ENCODE data around the gene RSPO3. TPM values are rescaled to one million over a fixed set of nuclear protein-coding genes. Genes with fewer than 3 reads are reported as not detected.
"Not testable (repeated sequence)": the region's sequence is repeated elsewhere in the genome, so short reads cannot be mapped to it uniquely, and the experiment has no call there.

Gene RSPO3
- total RNA-seq, 4 donors from 2014 or later = 1.8 to 13.9 (median 3.4) TPM

- no peaks in the 10 kb centered on the region for H3K4me1 ChIP-seq
- H3K36me3 ChIP-seq = no peaks in the 10 kb centered on the region
- 78 to 95% methylated on average over 1 of the region's 1 CpG for WGBS, 2 donors
- H3K27ac ChIP-seq = no peak overlapping the region
- no peak overlapping the region for H3K4me3 ChIP-seq (replicated peaks in 1 of 3)
- H3K27me3 ChIP-seq = no peaks in the 10 kb centered on the region
- intact Hi-C loops (cut with DNase I) = no loop called here
- TF ChIP-seq CTCF (IDR thresholded peaks at IDR 0.05) = no peak
- no peak for TF ChIP-seq POLR2A (IDR thresholded peaks at IDR 0.05)
- no peak for DNase-seq
- no peaks in the 10 kb centered on the region for H3K9me3 ChIP-seq
Measured at GRCh38 chr6:127219869-127220268, 101.4 kb downstream of the RSPO3 start.

- no peaks in the 10 kb centered on the region for H3K36me3 ChIP-seq
Measured at GRCh38 chr6:127221201-127221600, 102.7 kb downstream of the RSPO3 start.

GRCh38 chr6:127222418-127222817 lies 103.9 kb downstream of the RSPO3 start:
- no peak for DNase-seq
- WGBS, 2 donors = 49 to 78% methylated on average over 1 of the region's 1 CpG
- no peak for TF ChIP-seq POLR2A (IDR thresholded peaks at IDR 0.05)
- no peak for TF ChIP-seq CTCF (IDR thresholded peaks at IDR 0.05)
- no peak overlapping the region for H3K4me3 ChIP-seq (replicated peaks in 1 of 3)
- no peaks in the 10 kb centered on the region for H3K4me1 ChIP-seq
- no peaks in the 10 kb centered on the region for H3K36me3 ChIP-seq
- no peaks in the 10 kb centered on the region for H3K9me3 ChIP-seq
- no peak overlapping the region for H3K27ac ChIP-seq
- intact Hi-C loops (cut with DNase I) = no loop called here
- no peaks in the 10 kb centered on the region for H3K27me3 ChIP-seq

More at GRCh38 chr6:127221201-127221600, 102.7 kb downstream of the RSPO3 start:
- DNase-seq = no peak
- 57 to 69% methylated on average over 4 of the region's 4 CpGs for WGBS, 2 donors
- Histone ChIP-seq H3K9me3 (no peaks in the 10 kb centered on the region), H3K27ac (no peak overlapping the region), H3K4me1 (no peaks in the 10 kb centered on the region), H3K27me3 (no peaks in the 10 kb centered on the region), H3K4me3 (replicated peaks in 1 of 3) (no peak overlapping the region)
- no peak for TF ChIP-seq CTCF (IDR thresholded peaks at IDR 0.05)
- no peak for TF ChIP-seq POLR2A (IDR thresholded peaks at IDR 0.05)
- intact Hi-C loops (cut with DNase I) = no loop called here

- no peaks in the 10 kb centered on the region for H3K36me3 ChIP-seq
Measured at GRCh38 chr6:127225497-127225896, 107.0 kb downstream of the RSPO3 start.

GRCh38 chr6:127233819-127234218 lies 115.3 kb downstream of the RSPO3 start:
- WGBS, 2 donors = 61 to 62% methylated on average over 3 of the region's 3 CpGs
- H3K9me3 ChIP-seq; intact Hi-C loops (cut with DNase I); H3K27me3 ChIP-seq; H3K4me3 ChIP-seq (replicated peaks in 1 of 3); H3K27ac ChIP-seq; H3K36me3 ChIP-seq; DNase-seq; H3K4me1 ChIP-seq: not testable (repeated sequence)

More at GRCh38 chr6:127225497-127225896, 107.0 kb downstream of the RSPO3 start:
- 70% methylated on average over 1 of the region's 1 CpG for WGBS, 2 donors
- Histone ChIP-seq H3K27me3 (no peaks in the 10 kb centered on the region), H3K4me3 (replicated peaks in 1 of 3) (no peak overlapping the region), H3K27ac (no peak overlapping the region), H3K9me3 (no peaks in the 10 kb centered on the region), H3K4me1 (no peaks in the 10 kb centered on the region)
- intact Hi-C loops (cut with DNase I) = no loop called here
- DNase-seq = no peak
- TF ChIP-seq POLR2A (IDR thresholded peaks at IDR 0.05) (no peak), CTCF (IDR thresholded peaks at IDR 0.05) (no peak)

GRCh38 chr6:127243501-127243900 lies 125.0 kb downstream of the RSPO3 start:
- WGBS, 2 donors = 88 to 97% methylated on average over 1 of the region's 1 CpG
- H3K36me3 ChIP-seq = no peaks in the 10 kb centered on the region
- H3K27me3 ChIP-seq = no peaks in the 10 kb centered on the region
- H3K9me3 ChIP-seq = no peaks in the 10 kb centered on the region
- DNase-seq = no peak
- intact Hi-C loops (cut with DNase I) = no loop called here
- H3K4me3 ChIP-seq (replicated peaks in 1 of 3) = no peak overlapping the region
- TF ChIP-seq POLR2A (IDR thresholded peaks at IDR 0.05) (no peak), CTCF (IDR thresholded peaks at IDR 0.05) (no peak)
- H3K4me1 ChIP-seq = no peaks in the 10 kb centered on the region
- no peak overlapping the region for H3K27ac ChIP-seq

Measured in thyroid gland (tissue), 4 donors.